Upper lobe of right lung (tissue), 1 donor: ENCODE results near the gene FAM117B. TPM values are rescaled to one million over a fixed set of nuclear protein-coding genes. Genes with fewer than 3 reads are reported as not detected.

Source experiments
- ATAC-seq: fragments of 200-7000 bp; cut with Tn5 transposase; one replicate; pipeline ENCODE4 v1.9.1; 2020; ENCODE audit warnings: mild to moderate bottlenecking, moderate library complexity
- DNase-seq: peaks from one replicate; pipeline ENCODE4 v3.0.0-alpha.2; 2020
- H3K27ac ChIP-seq: fragments of 200-600 bp; one replicate; pipeline ENCODE4 v1.8.0; 2022
- H3K27me3 ChIP-seq: fragments of 200-600 bp; one replicate; pipeline ENCODE4 v1.8.0; 2022; ENCODE audit warnings: mild to moderate bottlenecking
- H3K36me3 ChIP-seq: fragments of 200-600 bp; one replicate; pipeline ENCODE4 v1.8.0; 2022
- H3K4me1 ChIP-seq: fragments of 200-600 bp; one replicate; pipeline ENCODE4 v1.8.0; 2022
- H3K4me3 ChIP-seq: fragments of 200-600 bp; one replicate; pipeline ENCODE4 v1.8.0; 2022; ENCODE audit warnings: mild to moderate bottlenecking
- H3K9me3 ChIP-seq: fragments of 200-600 bp; one replicate; pipeline ENCODE4 v1.8.0; 2022
- CTCF ChIP-seq: fragments of 200-600 bp; IDR thresholded peaks from one replicate; pipeline ENCODE4 v1.8.0; 2022; ENCODE audit warnings: antibody characterized with exemption
- intact Hi-C: fragments of 100-400 bp; cut with DNase I; formaldehyde crosslinking; loops from one replicate; pipeline ENCODE4 v1.11.0; 2022
- total RNA-seq: library from RNA; stranded (reverse); fragmentation: NEBNext Ultra II Directional; extraction: Animal tissue kit (Norgen Biotek cat#: 25700); gene quantifications from one replicate; pipeline ENCODE4 v1.2.1, GENCODE V29; 2021
- donor health status: DM: no; HTN: yes; CAD: no; lungs with severe emphysema.

Gene FAM117B
- total RNA-seq, 1 donor from 2014 or later: 9.8 TPM

DNA sequence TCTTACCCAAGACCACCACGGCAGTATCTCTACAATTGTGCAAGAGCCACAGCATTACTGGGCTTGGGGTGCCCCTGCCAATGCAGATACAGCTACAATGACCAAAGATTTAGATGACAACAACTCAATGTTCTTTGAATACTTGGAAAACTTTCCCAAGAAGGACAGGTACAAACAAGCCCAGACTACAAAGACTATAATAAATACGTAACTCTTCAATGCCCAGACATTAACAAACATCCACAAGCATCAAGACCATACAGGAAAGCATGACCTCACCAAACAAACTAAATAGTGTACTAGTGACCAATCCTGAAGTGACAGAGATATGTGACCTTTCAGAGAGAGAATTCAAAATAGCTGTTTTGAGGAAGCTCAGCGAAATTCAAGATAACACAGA, 174.0 kb downstream of the FAM117B start:
- Histone ChIP-seq H3K9me3 (no peaks in the 10 kb centered on the region), H3K27me3 (no peaks in the 10 kb centered on the region), H3K4me3 (no peak overlapping the region), H3K27ac (no peak overlapping the region), H3K36me3 (no peaks in the 10 kb centered on the region), H3K4me1 (no peaks in the 10 kb centered on the region)
- DNase-seq (no peak), ATAC-seq (no peak)
- TF ChIP-seq CTCF: no peak
- intact Hi-C loops: no loop called here

DNA sequence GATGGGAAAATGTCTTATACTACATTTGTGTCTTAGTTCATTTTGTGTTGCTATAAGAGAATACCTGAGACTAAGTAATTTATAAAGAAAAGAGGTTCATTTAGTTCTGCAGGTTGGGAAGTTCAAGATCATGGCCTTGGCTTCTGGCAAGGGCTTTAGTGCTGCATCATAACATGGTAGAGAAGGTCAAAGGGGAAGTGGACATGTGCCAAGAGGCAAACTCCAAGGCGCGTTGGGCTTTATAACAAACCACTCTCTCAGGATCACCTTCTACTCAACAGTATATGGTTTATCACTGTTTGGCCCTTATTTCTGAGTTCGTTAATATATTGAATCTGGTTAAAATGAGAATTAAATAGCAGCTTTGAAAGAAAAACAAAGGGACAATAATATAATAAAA, 178.6 kb downstream of the FAM117B start:
- TF ChIP-seq CTCF: no peak
- peaks cover 7% of the 10 kb centered on the region for H3K4me1 ChIP-seq
- no peaks in the 10 kb centered on the region for H3K36me3 ChIP-seq
- ATAC-seq (no peak), DNase-seq (no peak)
- H3K4me3 ChIP-seq: no peak overlapping the region
- no peaks in the 10 kb centered on the region for H3K9me3 ChIP-seq
- intact Hi-C loops: no loop called here
- H3K27me3 ChIP-seq: no peaks in the 10 kb centered on the region
- H3K27ac ChIP-seq: no peak overlapping the region

DNA sequence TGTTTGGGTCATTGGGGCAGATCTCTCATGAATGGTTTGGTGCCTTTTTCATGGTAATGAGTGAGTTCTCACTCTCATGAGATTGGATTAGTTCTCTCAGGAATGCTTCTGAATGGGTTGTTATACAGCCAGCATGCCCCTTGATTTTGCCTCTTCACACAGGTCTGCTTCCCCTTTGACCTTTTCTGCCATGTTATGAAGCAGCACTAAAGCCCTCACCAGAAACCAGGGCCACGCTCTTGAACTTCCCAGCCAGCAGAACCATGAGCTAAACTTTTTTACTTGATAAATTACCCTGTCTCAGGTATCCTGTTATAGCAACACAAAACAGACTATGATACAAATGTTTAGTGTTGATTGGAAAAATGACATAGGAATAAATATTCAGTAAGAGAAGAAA, 179.5 kb downstream of the FAM117B start:
- DNase-seq (no peak), ATAC-seq (no peak)
- H3K27ac ChIP-seq: no peak overlapping the region
- no peak for TF ChIP-seq CTCF
- no peaks in the 10 kb centered on the region for H3K27me3 ChIP-seq
- H3K36me3 ChIP-seq: no peaks in the 10 kb centered on the region
- peaks cover 7% of the 10 kb centered on the region for H3K4me1 ChIP-seq
- no peaks in the 10 kb centered on the region for H3K9me3 ChIP-seq
- no peak overlapping the region for H3K4me3 ChIP-seq
- intact Hi-C loops: no loop called here

GRCh38 chr2:202815548-202816360, 181.0 kb downstream of the FAM117B start:
- Histone ChIP-seq H3K9me3 (no peaks in the 10 kb centered on the region), H3K36me3 (no peaks in the 10 kb centered on the region), H3K27me3 (no peaks in the 10 kb centered on the region), H3K4me1 (peaks cover 7% of the 10 kb centered on the region), H3K27ac (peak overlapping the region; percentile 15), H3K4me3 (no peak overlapping the region)
- intact Hi-C loops: no loop called here
- no peak for DNase-seq
- no peak for TF ChIP-seq CTCF
- no peak for ATAC-seq

DNA sequence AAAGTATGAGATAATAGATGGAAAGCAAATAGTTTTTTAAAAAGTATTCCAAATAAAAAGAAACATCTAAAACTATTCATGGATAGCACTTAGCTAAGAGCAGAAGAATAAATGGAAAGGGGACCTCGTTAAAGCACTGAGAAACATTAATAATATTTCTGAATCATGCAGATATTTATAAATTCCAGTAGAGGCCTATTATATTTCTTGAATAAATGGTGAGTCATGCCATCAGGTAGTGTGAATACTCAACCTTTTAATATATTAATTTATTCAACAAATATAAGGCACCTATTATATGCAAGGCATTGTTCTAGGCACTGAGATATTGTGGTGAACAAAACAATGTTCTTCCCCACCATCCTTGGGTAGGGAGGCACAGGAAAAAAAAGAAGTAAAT, 183.0 kb downstream of the FAM117B start:
- Histone ChIP-seq H3K27ac (no peak overlapping the region), H3K9me3 (no peaks in the 10 kb centered on the region), H3K4me1 (peaks cover 7% of the 10 kb centered on the region), H3K27me3 (no peaks in the 10 kb centered on the region), H3K4me3 (no peak overlapping the region), H3K36me3 (no peaks in the 10 kb centered on the region)
- DNase-seq: no peak
- TF ChIP-seq CTCF: no peak
- intact Hi-C loops: no loop called here
- no peak for ATAC-seq

GRCh38 chr2:202818321-202818720, 183.6 kb downstream of the FAM117B start:
- Histone ChIP-seq H3K27me3 (no peaks in the 10 kb centered on the region), H3K27ac (no peak overlapping the region), H3K4me3 (no peak overlapping the region), H3K4me1 (peaks cover 7% of the 10 kb centered on the region), H3K36me3 (no peaks in the 10 kb centered on the region), H3K9me3 (no peaks in the 10 kb centered on the region)
- intact Hi-C loops: no loop called here
- no peak for DNase-seq
- no peak for TF ChIP-seq CTCF
- no peak for ATAC-seq
